H9 (cell line): Measurements from ENCODE around the gene FAM83C. TPM values are rescaled to one million over a fixed set of nuclear protein-coding genes. Genes with fewer than 3 reads are reported as not detected.

Experiments
- DNase-seq: peaks from one replicate; pipeline ENCODE4 v3.0.0-alpha.2; 2017
- H2AFZ ChIP-seq: one replicate; pipeline ENCODE4 v1.6.1; 2013; ENCODE audit warnings: mild to moderate bottlenecking, low read length, control low read depth, moderate library complexity
- H2AK5ac ChIP-seq: 2 replicates; pipeline ENCODE4 v1.6.1; 2013; ENCODE audit warnings: low read length, control low read depth, mixed read lengths; ENCODE audit not compliant: insufficient read length
- H2BK120ac ChIP-seq: one replicate; pipeline ENCODE4 v1.6.1; 2013; ENCODE audit warnings: low read depth, mild to moderate bottlenecking, low read length, control low read depth, inconsistent platforms; ENCODE audit not compliant: poor library complexity, severe bottlenecking
- H2BK12ac ChIP-seq: 2 replicates; pipeline ENCODE4 v1.6.1; 2013; ENCODE audit warnings: low read length, control low read depth, mixed read lengths, low read depth; ENCODE audit not compliant: insufficient read length
- H2BK15ac ChIP-seq: 2 replicates; pipeline ENCODE4 v1.6.1; 2013; ENCODE audit warnings: low read depth, low read length, control low read depth
- H2BK20ac ChIP-seq: one replicate; pipeline ENCODE4 v1.6.1; 2013; ENCODE audit warnings: low read depth, mild to moderate bottlenecking, low read length, control low read depth, inconsistent platforms; ENCODE audit not compliant: poor library complexity, severe bottlenecking
- H2BK5ac ChIP-seq: 2 replicates; pipeline ENCODE4 v1.6.1; 2013; ENCODE audit warnings: low read length, control low read depth, mixed read lengths; ENCODE audit not compliant: insufficient read length
- H3K14ac ChIP-seq: 2 replicates; pipeline ENCODE4 v1.6.1; 2013; ENCODE audit warnings: low read length, control low read depth; ENCODE audit not compliant: insufficient read depth
- H3K18ac ChIP-seq: 2 replicates; pipeline ENCODE4 v1.6.1; 2013; ENCODE audit warnings: low read depth, mild to moderate bottlenecking, mixed read lengths, low read length, control low read depth; ENCODE audit not compliant: insufficient read length
- H3K23ac ChIP-seq: 2 replicates; pipeline ENCODE4 v1.6.1; 2013; ENCODE audit warnings: low read length, control low read depth, mixed read lengths, low read depth; ENCODE audit not compliant: insufficient read length
- H3K23me2 ChIP-seq: 2 replicates; pipeline ENCODE4 v1.6.1; 2013; ENCODE audit warnings: low read depth, mild to moderate bottlenecking, mixed read lengths, low read length, control low read depth; ENCODE audit not compliant: insufficient read length, poor library complexity, severe bottlenecking
- H3K27ac ChIP-seq: 2 replicates; pipeline ENCODE4 v1.5.1; 2013; ENCODE audit warnings: low read length, control low read depth, mixed read lengths, low read depth; ENCODE audit not compliant: insufficient read length
- H3K27me3 ChIP-seq: 2 replicates; pipeline ENCODE4 v1.6.1; 2013; ENCODE audit warnings: low read length, control low read depth, inconsistent platforms; ENCODE audit not compliant: insufficient read depth
- H3K4ac ChIP-seq: 2 replicates; pipeline ENCODE4 v1.6.1; 2013; ENCODE audit warnings: low read depth, mild to moderate bottlenecking, control low read depth, inconsistent platforms, low read length, moderate library complexity
- H3K4me1 ChIP-seq: 2 replicates; pipeline ENCODE4 v1.6.1; 2013; ENCODE audit warnings: low read length, control low read depth, inconsistent platforms; ENCODE audit not compliant: insufficient read depth
- H3K4me2 ChIP-seq: 2 replicates; pipeline ENCODE4 v1.6.1; 2013; ENCODE audit warnings: low read length, control low read depth, mixed read lengths; ENCODE audit not compliant: insufficient read length, insufficient read depth
- H3K56ac ChIP-seq: 2 replicates; pipeline ENCODE4 v1.6.1; 2013; ENCODE audit warnings: low read depth, mild to moderate bottlenecking, mixed read lengths, low read length, control low read depth; ENCODE audit not compliant: insufficient read length
- H3K79me1 ChIP-seq: 2 replicates; pipeline ENCODE4 v1.6.1; 2013; ENCODE audit warnings: low read depth, mild to moderate bottlenecking, moderate library complexity, low read length, control low read depth, inconsistent platforms; ENCODE audit not compliant: insufficient read depth, poor library complexity, severe bottlenecking
- H3K79me2 ChIP-seq: 2 replicates; pipeline ENCODE4 v1.6.1; 2013; ENCODE audit warnings: low read length, control low read depth, inconsistent platforms; ENCODE audit not compliant: insufficient read depth
- H3K9ac ChIP-seq: 2 replicates; pipeline ENCODE4 v1.6.1; 2013; ENCODE audit warnings: low read length, control low read depth, mixed read lengths; ENCODE audit not compliant: insufficient read length; ENCODE audit errors: extremely low read depth
- H3K9me3 ChIP-seq: one replicate; pipeline ENCODE4 v1.6.1; 2013; ENCODE audit warnings: low read depth, low read length, inconsistent platforms; ENCODE audit not compliant: control insufficient read depth
- H3T11ph ChIP-seq: one replicate; pipeline ENCODE4 v1.6.1; 2013; ENCODE audit warnings: mild to moderate bottlenecking, low read length, control low read depth, inconsistent platforms
- H4K20me1 ChIP-seq: one replicate; pipeline ENCODE4 v1.6.1; 2013; ENCODE audit not compliant: control insufficient read depth, insufficient read length, insufficient read depth
- H4K5ac ChIP-seq: 2 replicates; pipeline ENCODE4 v1.6.1; 2013; ENCODE audit warnings: low read depth, mild to moderate bottlenecking, mixed read lengths, low read length, control low read depth; ENCODE audit not compliant: insufficient read length
- H4K8ac ChIP-seq: replicated peaks from 2 replicates; pipeline ENCODE4 v1.6.1; 2013; ENCODE audit warnings: low read length, control low read depth, mixed read lengths, low read depth; ENCODE audit not compliant: insufficient read length
- H4K91ac ChIP-seq: 2 replicates; pipeline ENCODE4 v1.6.1; 2013; ENCODE audit warnings: low read depth, mild to moderate bottlenecking, moderate library complexity, mixed read lengths, low read length, control low read depth; ENCODE audit not compliant: insufficient read length
- H3K27ac Mint-ChIP-seq, 3 experiments: 2 replicates in 2 of 3; 3 replicates in 1 of 3; pipeline ENCODE4 v1.8.0; 2020 to 2021; ENCODE audit warnings: mixed read lengths in 3 of 3, mild to moderate bottlenecking in 1 of 3, moderate library complexity in 1 of 3
- H3K27me3 Mint-ChIP-seq: 2 replicates; pipeline ENCODE4 v1.8.0; 2021; ENCODE audit warnings: low read depth, mild to moderate bottlenecking, moderate library complexity, mixed read lengths
- H3K36me3 Mint-ChIP-seq, 3 experiments: 2 replicates in 2 of 3; 3 replicates in 1 of 3; pipeline ENCODE4 v1.8.0; 2020 to 2021; ENCODE audit warnings: low read depth in 3 of 3, mixed read lengths in 3 of 3; ENCODE audit not compliant: insufficient read depth in 1 of 3
- H3K4me1 Mint-ChIP-seq, 2 experiments: 2 replicates each; pipeline ENCODE4 v1.8.0; 2020; ENCODE audit warnings: mixed read lengths in 2 of 2
- H3K4me3 Mint-ChIP-seq, 2 experiments: 2 replicates in 1 of 2; 3 replicates in 1 of 2; pipeline ENCODE4 v1.8.0; 2020 to 2021; ENCODE audit warnings: mild to moderate bottlenecking in 2 of 2, mixed read lengths in 2 of 2, moderate library complexity in 1 of 2
- H3K9me3 Mint-ChIP-seq, 2 experiments: 2 replicates in 1 of 2; 3 replicates in 1 of 2; pipeline ENCODE4 v1.8.0; 2020; ENCODE audit warnings: mild to moderate bottlenecking in 2 of 2, mixed read lengths in 2 of 2, moderate library complexity in 1 of 2
- WGBS: extraction: QIAGEN DNeasy Blood & Tissue Kit; methylation state at CpG from one replicate; pipeline ENCODE4 v1.1.7; 2013; ENCODE audit warnings: missing lambda C conversion rate, low lambda C conversion rate, mixed read lengths; ENCODE audit not compliant: insufficient read length; ENCODE audit errors: extremely low coverage; 5-methylcytosine and 5-hydroxymethylcytosine counted together
- total RNA-seq: library from RNA; stranded (reverse); gene quantifications from 2 replicates; pipeline ENCODE4 v1.2.1, GENCODE V29; 2021
- TF ChIP-seq, protein P1 (sequence below): fragments of 200-600 bp; sonication (generic); conservative IDR thresholded peaks from 3 replicates; pipeline ENCODE4 v1.8.0; 2021; ENCODE audit warnings: antibody characterized with exemption, mild to moderate bottlenecking

Gene FAM83C
- total RNA-seq, 1 experiment from 2014 or later, result not detected

DNA sequence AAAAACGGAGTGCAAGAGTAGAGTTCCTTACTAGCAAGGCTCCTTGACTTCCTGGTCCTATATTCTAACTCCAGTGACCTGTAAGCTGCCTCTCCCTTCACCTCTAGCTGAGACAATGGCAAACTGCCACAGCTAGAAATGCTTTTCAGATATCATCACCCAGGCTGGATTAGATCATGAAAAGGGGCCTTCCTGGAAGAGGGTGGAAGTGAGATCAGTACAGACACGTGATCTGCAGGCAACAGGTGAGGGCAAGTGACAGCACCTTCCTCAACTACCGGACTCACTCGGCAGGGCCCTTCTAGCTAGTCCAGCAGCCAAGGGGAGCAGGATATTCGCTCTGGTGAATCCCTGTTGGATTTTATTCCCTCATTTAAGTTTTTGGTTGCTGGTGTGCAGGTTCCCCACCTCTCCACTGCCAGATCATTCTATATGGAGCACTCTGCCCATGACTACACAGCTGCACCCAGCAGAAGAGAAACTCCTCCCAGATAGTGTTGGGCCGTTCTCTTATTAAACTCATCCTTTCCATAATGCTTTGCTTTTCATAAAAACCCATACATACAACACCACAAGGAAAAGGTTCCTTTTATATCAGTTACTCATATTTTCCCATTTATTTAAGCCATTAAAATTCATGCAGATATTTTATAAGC lies 26.4 kb upstream of the FAM83C start:
- TF ChIP-seq, protein P1, sequence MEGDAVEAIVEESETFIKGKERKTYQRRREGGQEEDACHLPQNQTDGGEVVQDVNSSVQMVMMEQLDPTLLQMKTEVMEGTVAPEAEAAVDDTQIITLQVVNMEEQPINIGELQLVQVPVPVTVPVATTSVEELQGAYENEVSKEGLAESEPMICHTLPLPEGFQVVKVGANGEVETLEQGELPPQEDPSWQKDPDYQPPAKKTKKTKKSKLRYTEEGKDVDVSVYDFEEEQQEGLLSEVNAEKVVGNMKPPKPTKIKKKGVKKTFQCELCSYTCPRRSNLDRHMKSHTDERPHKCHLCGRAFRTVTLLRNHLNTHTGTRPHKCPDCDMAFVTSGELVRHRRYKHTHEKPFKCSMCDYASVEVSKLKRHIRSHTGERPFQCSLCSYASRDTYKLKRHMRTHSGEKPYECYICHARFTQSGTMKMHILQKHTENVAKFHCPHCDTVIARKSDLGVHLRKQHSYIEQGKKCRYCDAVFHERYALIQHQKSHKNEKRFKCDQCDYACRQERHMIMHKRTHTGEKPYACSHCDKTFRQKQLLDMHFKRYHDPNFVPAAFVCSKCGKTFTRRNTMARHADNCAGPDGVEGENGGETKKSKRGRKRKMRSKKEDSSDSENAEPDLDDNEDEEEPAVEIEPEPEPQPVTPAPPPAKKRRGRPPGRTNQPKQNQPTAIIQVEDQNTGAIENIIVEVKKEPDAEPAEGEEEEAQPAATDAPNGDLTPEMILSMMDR, result no peak
- Histone ChIP-seq H2AFZ (no peak overlapping the region), H3K18ac (no peak overlapping the region), H3K27me3 (no peaks in the 10 kb centered on the region), H3K4me2 (no peak overlapping the region), H3K23me2 (no peaks in the 10 kb centered on the region), H2BK20ac (no peak overlapping the region), H3K9me3 (no peaks in the 10 kb centered on the region), H4K5ac (no peak overlapping the region), H2AK5ac (no peak overlapping the region), H3K9ac (no peak overlapping the region), H3K79me1 (no peaks in the 10 kb centered on the region), H2BK15ac (no peak overlapping the region), H2BK12ac (no peak overlapping the region), H3K27ac (no peak overlapping the region), H4K91ac (no peak overlapping the region), H3K14ac (no peak overlapping the region), H3K56ac (no peak overlapping the region), H4K20me1 (no peaks in the 10 kb centered on the region), H4K8ac (no peak overlapping the region), H2BK120ac (no peak overlapping the region), H3K23ac (no peak overlapping the region), H2BK5ac (no peak overlapping the region), H3K79me2 (no peaks in the 10 kb centered on the region), H3K4ac (no peak overlapping the region), H3K4me1 (peaks cover 7% of the 10 kb centered on the region; the same call in 1 of the 2 replicates), H3T11ph (no peak overlapping the region)
- Mint-ChIP-seq H3K9me3 (no peaks in the 10 kb centered on the region), H3K27ac (no peak overlapping the region; a peak in 1 of 7 replicates), H3K4me3 (no peak overlapping the region), H3K36me3 (peaks cover 0 to 5% (median 0%) of the 10 kb centered on the region in 3 experiments; a peak in 1 of 7 replicates), H3K27me3 (no peaks in the 10 kb centered on the region), H3K4me1 (peaks cover 23 to 24% of the 10 kb centered on the region in 2 experiments)
- no CpG with 5 or more reads among the region's 6 CpGs for WGBS
- no peak for DNase-seq
